Sigmoid colon (tissue), 4 donors: ENCODE measurements around the gene MAGOHB.

ENCODE experiments used
- EP300 ChIP-seq, 4 donors: sonication (generic); formaldehyde crosslinking; IDR thresholded peaks; one replicate each; pipeline ENCODE4 v1.6.1; 2017; ENCODE audit warnings: antibody characterized with exemption in 4 of 4
- POLR2A ChIP-seq, 2 donors: fragments of 450-650 bp; IDR thresholded peaks; one replicate each; pipeline ENCODE4 v1.6.1; 2016; ENCODE audit warnings: antibody characterized with exemption in 2 of 2, mild to moderate bottlenecking in 2 of 2, moderate library complexity in 2 of 2
- POLR2AphosphoS5 ChIP-seq, 4 donors: sonication (generic); formaldehyde crosslinking; IDR thresholded peaks; one replicate each; pipeline ENCODE4 v1.6.1; 2017; ENCODE audit warnings: antibody characterized with exemption in 4 of 4
- TF ChIP-seq, protein P1 (sequence below), 4 experiments: fragments of 450-650 bp in 3 of 4; fragments of 200-600 bp in 1 of 4; IDR thresholded peaks; one replicate each; pipeline ENCODE4 v1.5.1; 2016 to 2019; ENCODE audit warnings: antibody characterized with exemption in 4 of 4, mild to moderate bottlenecking in 3 of 4, moderate library complexity in 2 of 4

GRCh38 chr12:10601860-10602259 lies 11.5 kb downstream of the MAGOHB start:
- no peak for TF ChIP-seq POLR2AphosphoS5 (IDR thresholded peaks at IDR 0.05)
- TF ChIP-seq, protein P1, sequence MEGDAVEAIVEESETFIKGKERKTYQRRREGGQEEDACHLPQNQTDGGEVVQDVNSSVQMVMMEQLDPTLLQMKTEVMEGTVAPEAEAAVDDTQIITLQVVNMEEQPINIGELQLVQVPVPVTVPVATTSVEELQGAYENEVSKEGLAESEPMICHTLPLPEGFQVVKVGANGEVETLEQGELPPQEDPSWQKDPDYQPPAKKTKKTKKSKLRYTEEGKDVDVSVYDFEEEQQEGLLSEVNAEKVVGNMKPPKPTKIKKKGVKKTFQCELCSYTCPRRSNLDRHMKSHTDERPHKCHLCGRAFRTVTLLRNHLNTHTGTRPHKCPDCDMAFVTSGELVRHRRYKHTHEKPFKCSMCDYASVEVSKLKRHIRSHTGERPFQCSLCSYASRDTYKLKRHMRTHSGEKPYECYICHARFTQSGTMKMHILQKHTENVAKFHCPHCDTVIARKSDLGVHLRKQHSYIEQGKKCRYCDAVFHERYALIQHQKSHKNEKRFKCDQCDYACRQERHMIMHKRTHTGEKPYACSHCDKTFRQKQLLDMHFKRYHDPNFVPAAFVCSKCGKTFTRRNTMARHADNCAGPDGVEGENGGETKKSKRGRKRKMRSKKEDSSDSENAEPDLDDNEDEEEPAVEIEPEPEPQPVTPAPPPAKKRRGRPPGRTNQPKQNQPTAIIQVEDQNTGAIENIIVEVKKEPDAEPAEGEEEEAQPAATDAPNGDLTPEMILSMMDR (IDR thresholded peaks at IDR 0.05) = no peak
- no peak for TF ChIP-seq POLR2A (IDR thresholded peaks at IDR 0.05)
- no peak for TF ChIP-seq EP300 (IDR thresholded peaks at IDR 0.05)
